ENCODE results near the gene ZNRF2.
"Not testable (repeated sequence)": the region's sequence is repeated elsewhere in the genome, so short reads cannot be mapped to it uniquely, and the experiment has no call there.

Gene ZNRF2

DNA sequence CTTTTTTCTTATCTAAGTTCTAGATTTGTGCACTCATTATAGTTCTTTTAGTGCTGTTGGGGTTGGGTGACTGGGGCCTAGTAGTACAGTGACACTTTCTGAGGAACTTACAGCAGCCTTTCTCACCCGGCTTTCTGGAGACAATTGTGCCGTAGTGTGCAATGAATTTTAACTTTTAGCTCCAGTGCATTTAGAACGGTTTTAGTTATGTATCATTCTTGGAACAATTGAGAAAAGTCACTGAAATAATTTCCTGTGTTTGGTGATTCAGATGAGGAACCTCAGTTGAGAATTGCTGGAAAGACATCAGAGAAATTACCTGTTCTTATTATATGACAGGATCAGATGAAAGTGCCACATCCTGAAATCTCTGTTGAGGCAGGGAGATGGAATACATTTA lies 3.2 kb downstream of the ZNRF2 start:
- not testable (repeated sequence) for DNase-seq (ENCODE audit: low read depth in 2 of 3, low spot score in 2 of 3)

DNA sequence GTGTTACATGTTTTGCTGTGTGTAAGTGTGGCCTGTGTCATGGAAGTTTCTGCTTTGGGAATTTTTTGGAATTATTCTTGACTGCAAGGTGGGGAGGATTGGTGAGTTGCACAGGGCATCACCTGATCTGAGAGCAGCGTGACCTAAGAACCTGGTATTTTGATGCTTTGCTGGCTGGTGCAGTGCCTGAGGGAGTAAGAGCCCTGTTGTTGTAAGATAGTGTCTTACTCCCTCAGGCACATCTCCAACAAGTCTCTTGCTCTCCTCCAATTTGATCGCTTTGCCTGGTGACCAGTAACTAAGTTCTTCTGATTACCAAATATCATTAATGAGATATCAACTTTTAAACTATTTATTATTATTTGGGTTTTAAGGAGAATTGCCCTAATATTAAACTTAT lies 5.2 kb downstream of the ZNRF2 start:
- not testable (repeated sequence) for DNase-seq (ENCODE audit: low read depth in 2 of 3, low spot score in 2 of 3)

GRCh38 chr7:30290317-30290716 lies 5.9 kb downstream of the ZNRF2 start:
- not testable (repeated sequence) for DNase-seq (ENCODE audit: low read depth in 2 of 3, low spot score in 2 of 3)

DNA sequence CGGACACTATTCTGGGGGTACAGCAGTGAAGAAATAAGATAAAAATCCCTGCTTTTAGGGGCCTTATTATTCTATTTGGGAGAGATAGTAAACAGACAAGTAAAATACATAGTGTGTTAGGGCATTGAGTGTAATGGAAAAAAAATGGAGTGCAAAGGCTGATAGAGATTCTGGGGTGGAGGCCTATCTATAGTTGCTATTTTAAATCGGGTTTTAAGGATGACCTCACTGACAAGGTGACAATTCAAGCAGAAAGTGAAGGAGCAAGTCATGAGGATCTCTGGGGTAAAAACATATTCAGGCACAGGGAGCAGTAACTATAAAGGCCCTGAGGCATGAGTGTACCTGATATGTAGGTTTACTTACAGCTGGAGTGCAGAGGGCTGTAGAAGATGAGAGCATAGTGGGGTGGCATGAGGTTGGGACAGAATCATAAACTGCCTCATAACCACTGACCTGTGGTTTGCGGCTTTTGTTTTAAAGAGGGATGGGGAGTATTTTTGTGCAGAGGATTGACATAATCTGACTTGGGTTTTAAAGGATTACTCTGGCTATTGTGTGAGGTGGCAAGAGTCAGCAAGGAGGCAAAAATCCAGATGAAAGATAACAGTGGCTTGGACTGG lies 8.1 kb downstream of the ZNRF2 start:
- not testable (repeated sequence) for DNase-seq (ENCODE audit: low read depth in 2 of 3, low spot score in 2 of 3)

GRCh38 chr7:30296304-30296703 lies 11.9 kb downstream of the ZNRF2 start:
- DNase-seq (ENCODE audit: low read depth in 2 of 3, low spot score in 2 of 3), result not testable (repeated sequence)

- not testable (repeated sequence) for DNase-seq (ENCODE audit: low read depth in 2 of 3, low spot score in 2 of 3)
Measured at GRCh38 chr7:30297499-30297898, 13.1 kb downstream of the ZNRF2 start.

- DNase-seq (ENCODE audit: low read depth in 2 of 3, low spot score in 2 of 3), result not testable (repeated sequence)
Measured at GRCh38 chr7:30298409-30298808, 14.0 kb downstream of the ZNRF2 start.

DNA sequence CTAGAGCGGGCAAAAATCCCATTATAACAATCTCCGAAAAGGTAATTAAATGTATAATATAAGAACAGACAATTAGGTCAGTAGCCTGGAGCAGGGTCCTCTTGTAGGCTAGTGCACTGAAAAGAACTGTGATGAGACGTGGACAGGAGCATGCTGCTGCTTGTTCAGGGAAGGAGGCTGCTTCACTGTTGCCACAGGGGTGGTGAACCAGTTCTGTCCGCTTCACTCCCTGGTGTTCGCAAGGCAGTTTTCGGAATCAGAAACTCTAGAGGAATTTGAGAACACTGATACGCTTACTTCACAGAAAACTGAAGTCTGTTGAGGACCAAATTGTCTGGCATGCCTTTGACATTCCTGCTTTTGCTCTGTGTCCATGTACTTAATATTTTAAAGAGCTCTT lies 17.4 kb downstream of the ZNRF2 start:
- DNase-seq (ENCODE audit: low read depth in 2 of 3, low spot score in 2 of 3), result no peak

GRCh38 chr7:30302656-30303311 lies 18.4 kb downstream of the ZNRF2 start:
- DNase-seq (ENCODE audit: low read depth in 2 of 3, low spot score in 2 of 3), result no peak

- no peak for DNase-seq (ENCODE audit: low read depth in 2 of 3, low spot score in 2 of 3)
Measured at GRCh38 chr7:30303312-30304039, 19.1 kb downstream of the ZNRF2 start.

DNA sequence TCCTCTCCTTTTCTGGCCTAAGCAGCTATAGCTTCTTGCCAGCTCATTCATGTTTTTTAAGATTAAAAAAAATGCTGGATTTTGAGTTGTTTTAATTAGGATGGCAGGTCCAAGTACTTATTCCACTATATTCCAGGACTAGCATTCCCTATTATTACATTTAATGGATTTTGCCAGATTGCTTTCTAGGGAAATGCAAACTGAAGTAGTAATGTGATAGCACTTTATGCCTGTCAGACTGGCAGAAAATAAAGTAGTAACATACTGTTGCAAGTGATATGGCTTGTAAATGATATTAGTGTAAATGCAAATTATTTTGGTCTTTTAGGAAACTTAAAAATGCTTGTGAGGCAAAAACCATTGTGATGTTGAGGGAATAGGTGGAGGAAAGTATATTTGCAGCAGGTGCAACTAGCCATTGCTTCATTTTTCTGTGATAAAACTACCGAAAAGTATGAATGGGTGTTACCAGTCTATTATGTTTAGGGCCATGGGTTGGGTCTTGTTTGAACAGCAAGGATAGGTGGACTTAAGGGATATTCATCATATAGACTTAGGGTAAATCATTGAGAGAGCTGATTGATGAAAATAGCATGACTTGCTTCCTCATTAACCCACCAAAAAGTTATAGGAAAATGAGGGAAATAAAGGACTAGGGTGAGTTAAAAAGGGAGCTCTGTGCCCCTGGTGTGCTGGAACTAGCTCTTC lies 19.9 kb downstream of the ZNRF2 start:
- no peak for DNase-seq (ENCODE audit: low read depth in 2 of 3, low spot score in 2 of 3)

DNA sequence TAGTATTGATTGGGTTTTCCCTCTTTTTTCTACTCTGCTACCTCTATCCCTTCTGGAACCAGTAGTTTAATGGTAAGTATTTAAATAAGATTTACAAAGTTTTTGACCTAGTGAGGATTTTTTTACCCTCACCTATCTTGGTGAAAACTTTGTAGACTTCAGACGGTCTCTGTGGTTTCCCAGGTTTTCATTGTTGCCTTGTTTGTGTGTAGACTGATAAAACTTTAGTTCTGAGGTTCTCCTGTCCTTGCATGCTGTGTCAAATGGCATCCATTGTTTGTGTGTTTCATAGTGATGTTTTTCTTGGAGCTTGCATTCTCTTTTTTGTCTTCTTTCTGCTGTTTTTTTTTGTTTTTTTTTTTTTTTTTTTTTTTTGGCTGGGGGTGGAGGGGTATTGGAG lies 22.6 kb downstream of the ZNRF2 start:
- no peak for DNase-seq (ENCODE audit: low read depth in 2 of 3, low spot score in 2 of 3)

- no peak for DNase-seq (ENCODE audit: low read depth in 2 of 3, low spot score in 2 of 3)
Measured at GRCh38 chr7:30308389-30308788, 24.0 kb downstream of the ZNRF2 start.

DNA sequence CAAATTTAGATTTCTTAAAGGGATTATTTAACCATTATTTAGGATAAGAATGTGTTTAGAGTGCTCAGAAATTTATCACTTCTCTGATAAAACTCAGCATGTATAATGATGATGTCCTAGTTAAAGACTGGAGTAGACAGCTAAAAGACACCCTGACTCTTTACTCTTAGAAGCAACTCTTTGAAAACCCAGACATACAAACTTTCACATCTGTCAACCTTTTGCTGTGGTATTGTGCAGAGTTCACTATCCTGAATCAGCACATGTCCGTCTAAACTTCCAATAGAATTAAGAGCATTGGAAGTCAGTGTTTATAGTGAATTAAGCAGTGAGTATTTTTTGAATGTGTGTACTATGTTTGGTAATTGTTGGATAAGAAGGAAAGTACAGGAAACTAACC lies 24.9 kb downstream of the ZNRF2 start:
- DNase-seq (ENCODE audit: low read depth in 2 of 3, low spot score in 2 of 3), result no peak

- DNase-seq (ENCODE audit: low read depth in 2 of 3, low spot score in 2 of 3), result no peak
Measured at GRCh38 chr7:30309842-30310435, 25.5 kb downstream of the ZNRF2 start.

DNA sequence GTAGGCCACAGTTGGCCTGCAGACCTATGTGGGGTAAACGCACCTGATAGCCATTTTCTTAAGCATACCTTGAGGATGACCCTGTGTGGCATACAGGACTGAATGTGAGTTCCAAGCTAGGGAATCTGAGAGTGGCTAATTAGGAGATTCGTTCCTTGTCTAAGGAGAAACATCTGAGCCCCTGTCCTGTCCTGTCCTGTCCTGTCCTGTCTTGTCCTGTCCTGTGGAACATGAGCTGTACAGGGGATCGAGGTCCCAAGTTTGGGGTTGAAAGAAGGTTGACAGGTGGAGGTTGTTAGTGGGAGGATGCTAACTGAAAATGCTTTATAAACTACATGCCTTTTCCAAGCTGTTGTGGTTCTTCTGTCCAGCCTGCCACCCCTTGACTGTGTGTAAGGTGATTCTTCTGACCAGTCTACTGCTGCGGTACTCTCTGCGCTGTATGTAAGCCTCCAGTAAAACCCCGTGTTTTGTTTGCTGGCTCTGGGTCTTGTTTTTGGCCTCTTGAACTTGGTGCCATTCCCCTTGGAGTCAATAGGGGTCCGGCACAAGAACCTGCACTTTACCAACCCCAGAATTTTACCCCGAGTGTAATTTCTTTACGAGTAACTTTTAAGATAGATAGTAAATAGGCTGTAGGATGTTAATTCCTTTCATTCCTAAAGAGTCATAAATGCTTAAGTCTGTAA lies 26.4 kb downstream of the ZNRF2 start:
- no peak for DNase-seq (ENCODE audit: low read depth in 2 of 3, low spot score in 2 of 3)

DNA sequence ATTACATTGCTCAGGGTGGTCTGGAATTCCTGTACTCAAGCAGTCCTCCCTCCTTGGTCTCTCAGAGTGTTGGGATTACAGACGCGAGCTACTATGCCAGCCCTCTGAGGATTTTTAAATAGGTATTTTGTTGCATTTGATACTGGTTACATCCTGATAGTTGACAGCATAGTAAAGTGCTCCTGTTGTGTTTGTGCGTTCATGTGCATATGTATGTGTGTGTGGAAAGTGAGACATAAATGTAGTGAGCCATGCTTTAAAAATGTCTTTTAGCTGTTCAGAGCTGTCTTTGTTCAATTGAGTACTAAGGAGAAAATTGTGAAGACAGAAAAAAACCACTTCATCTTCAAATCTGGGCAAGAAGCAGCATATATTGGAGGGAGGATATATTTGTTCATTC lies 27.8 kb downstream of the ZNRF2 start:
- no peak for DNase-seq (ENCODE audit: low read depth in 2 of 3, low spot score in 2 of 3)

DNA sequence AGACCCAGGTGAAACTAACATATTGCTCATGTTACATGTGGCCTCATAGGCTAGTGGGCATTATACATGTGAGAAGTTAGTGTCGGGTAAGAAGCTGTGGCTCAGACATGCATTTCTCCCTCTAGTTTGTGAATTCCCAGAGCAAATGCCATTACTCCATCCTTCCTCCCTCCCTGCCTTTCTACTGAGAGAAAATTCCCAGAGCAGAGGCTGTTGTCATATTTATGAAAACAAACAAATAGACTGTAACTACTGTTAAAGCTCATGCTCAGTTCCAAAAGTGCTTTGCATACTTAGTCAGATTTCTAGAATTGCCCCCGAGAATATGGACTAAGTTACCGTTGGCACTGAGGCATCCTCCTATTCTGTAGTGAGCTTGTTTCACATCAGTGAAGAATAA lies 29.0 kb downstream of the ZNRF2 start:
- no peak for DNase-seq (ENCODE audit: low read depth in 2 of 3, low spot score in 2 of 3)

DNA sequence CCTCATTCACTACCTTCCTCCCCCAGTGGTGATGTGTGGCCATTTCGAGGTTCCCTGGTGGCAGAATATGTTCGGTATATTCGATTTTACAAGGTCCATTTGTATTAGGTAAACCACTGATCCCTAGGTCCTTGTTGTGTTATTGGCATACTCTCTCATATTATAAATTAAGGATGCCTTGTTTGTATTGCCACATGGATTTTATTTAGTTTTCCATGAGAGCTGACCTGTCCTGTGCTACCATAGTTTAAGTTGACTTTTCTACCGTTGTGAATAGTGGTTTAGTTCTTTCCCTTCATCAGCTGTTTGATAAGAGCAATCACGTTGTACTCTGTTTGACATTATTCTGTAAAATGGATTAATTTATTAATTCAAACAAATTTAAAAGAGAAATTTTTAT lies 29.4 kb downstream of the ZNRF2 start:
- DNase-seq (ENCODE audit: low read depth in 2 of 3, low spot score in 2 of 3), result no peak

DNA sequence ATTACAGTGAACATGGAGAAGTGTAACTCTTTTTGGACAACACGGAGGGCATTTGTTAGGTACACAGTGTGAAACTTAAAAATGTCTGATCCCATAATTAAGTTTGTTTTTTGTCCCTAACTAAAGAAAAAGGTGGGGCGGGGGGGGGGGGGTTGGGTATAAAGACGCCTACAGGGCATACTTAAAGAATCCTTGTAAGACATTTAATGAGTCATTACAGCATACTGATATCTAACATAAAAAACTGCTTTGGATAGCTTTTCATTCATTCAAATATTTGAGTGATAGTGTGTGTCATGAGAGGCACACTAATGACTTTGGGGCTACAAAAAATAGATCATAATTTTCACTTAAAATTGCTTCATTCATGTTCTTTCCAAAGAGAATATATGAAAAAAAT lies 31.2 kb downstream of the ZNRF2 start:
- DNase-seq (ENCODE audit: low read depth in 2 of 3, low spot score in 2 of 3), result no peak

DNA sequence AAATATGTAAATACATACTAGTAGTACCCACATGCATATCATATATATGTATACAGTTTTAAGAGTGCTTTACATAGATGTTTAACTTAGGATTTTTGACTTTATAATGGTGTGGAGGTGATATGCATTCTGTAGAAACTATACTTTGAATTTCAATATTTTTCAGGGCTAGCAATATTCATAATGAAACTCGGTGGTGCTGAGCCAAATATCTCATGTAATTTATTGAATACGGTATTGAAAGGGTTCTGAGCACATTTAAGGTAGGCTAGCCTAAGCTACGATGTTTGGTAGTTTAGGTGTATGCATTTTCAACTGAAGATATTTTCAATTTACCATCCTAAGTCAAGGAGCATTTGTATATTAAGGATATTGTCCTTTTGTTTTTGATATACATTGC lies 36.0 kb downstream of the ZNRF2 start:
- no peak for DNase-seq (ENCODE audit: low read depth in 2 of 3, low spot score in 2 of 3)

Measured in activated CD8-positive, alpha-beta memory T cell treated with anti-CD3 and anti-CD28 coated beads for 48 hours (primary cell).